Right lobe of liver (tissue), 6 donors: Measurements from ENCODE around the gene TRIM41. TPM values are rescaled to one million over a fixed set of nuclear protein-coding genes. Genes with fewer than 3 reads are reported as not detected.
A peak's percentile ranks its signal among the peaks of the same experiment; 100 is the strongest.
"Not testable (repeated sequence)": the region's sequence is repeated elsewhere in the genome, so short reads cannot be mapped to it uniquely, and the experiment has no call there.

ENCODE experiments used
- ATAC-seq, 4 donors: fragments of 200-7000 bp; cut with Tn5 transposase; one replicate each; pipeline ENCODE4 v1.9.1; 2020; ENCODE audit warnings: mild to moderate bottlenecking in 4 of 4, moderate library complexity in 4 of 4
- DNase-seq, 3 donors: peaks; one replicate each; pipeline ENCODE4 v3.0.0-alpha.2; 2020
- H3K27ac ChIP-seq, 3 donors: fragments of 200-600 bp; one replicate each; pipeline ENCODE4 v1.8.0; 2022
- H3K27me3 ChIP-seq, 2 donors: fragments of 200-600 bp; one replicate each; pipeline ENCODE4 v1.8.0; 2022
- H3K36me3 ChIP-seq, 4 donors: fragments of 200-600 bp; sonication (generic) in 1 of 4; one replicate each; pipeline versions ENCODE4 v1.5.1 to v1.8.0; 2017 to 2022; ENCODE audit warnings: control low read depth in 1 of 4
- H3K4me1 ChIP-seq, 4 donors: fragments of 200-600 bp; sonication (generic) in 1 of 4; one replicate each; pipeline versions ENCODE4 v1.5.1 to v1.8.0; 2017 to 2022; ENCODE audit warnings: control low read depth in 1 of 4
- H3K4me3 ChIP-seq, 3 donors: fragments of 200-600 bp; one replicate each; pipeline ENCODE4 v1.8.0; 2022
- H3K9me3 ChIP-seq, 4 donors: fragments of 200-600 bp; sonication (generic) in 1 of 4; one replicate each; pipeline versions ENCODE4 v1.5.1 to v1.8.0; 2017 to 2022; ENCODE audit warnings: control low read depth in 1 of 4
- CTCF ChIP-seq, 4 donors: fragments of 200-600 bp in 3 of 4; fragments of 450-650 bp in 1 of 4; IDR thresholded peaks; one replicate each; pipeline versions ENCODE4 v1.5.1 to v1.8.0; 2016 to 2022; ENCODE audit warnings: antibody characterized with exemption in 4 of 4, mild to moderate bottlenecking in 2 of 4
- POLR2A ChIP-seq: fragments of 450-650 bp; IDR thresholded peaks from one replicate; pipeline ENCODE4 v1.6.1; 2017; ENCODE audit warnings: antibody characterized with exemption, mild to moderate bottlenecking
- WGBS: methylation state at CpG from one replicate; pipeline ENCODE4 v1.1.6; 2018; ENCODE audit warnings: low coverage, low lambda C conversion rate; ENCODE audit not compliant: insufficient coverage; ENCODE audit errors: missing lambda C conversion rate; 5-methylcytosine and 5-hydroxymethylcytosine counted together
- intact Hi-C, 2 donors: fragments of 100-400 bp; cut with DNase I; formaldehyde crosslinking; loops; one replicate each; pipeline versions ENCODE4 v1.11.2 to v1.14.1; 2022
- total RNA-seq, 6 experiments: library from RNA; depleted of rRNA in 2 of 6; stranded (reverse); fragments of >200 nt in 2 of 6; fragmentation: NEBNext Ultra II Directional in 3 of 6; extraction: Animal tissue kit (Norgen Biotek cat#: 25700) in 3 of 6; gene quantifications; one replicate each; pipeline versions ENCODE4 v1.1.0 to v1.2.4, GENCODE V29; 2016 to 2023
- donor health status: DM: no; HTN: yes; CAD: no.
- donor health status: DM: no; HTN: no; CAD: no.
- donor health status: DM: no; HTN: no; CAD: no.
- donor health status: DM: no; HTN: yes; CAD: no.
- donor health status: DM: no; HTN: yes; CAD: no.

Gene TRIM41
- total RNA-seq, 6 experiments from 2014 or later: 7.3 to 20.6 (median 15.9) TPM

DNA sequence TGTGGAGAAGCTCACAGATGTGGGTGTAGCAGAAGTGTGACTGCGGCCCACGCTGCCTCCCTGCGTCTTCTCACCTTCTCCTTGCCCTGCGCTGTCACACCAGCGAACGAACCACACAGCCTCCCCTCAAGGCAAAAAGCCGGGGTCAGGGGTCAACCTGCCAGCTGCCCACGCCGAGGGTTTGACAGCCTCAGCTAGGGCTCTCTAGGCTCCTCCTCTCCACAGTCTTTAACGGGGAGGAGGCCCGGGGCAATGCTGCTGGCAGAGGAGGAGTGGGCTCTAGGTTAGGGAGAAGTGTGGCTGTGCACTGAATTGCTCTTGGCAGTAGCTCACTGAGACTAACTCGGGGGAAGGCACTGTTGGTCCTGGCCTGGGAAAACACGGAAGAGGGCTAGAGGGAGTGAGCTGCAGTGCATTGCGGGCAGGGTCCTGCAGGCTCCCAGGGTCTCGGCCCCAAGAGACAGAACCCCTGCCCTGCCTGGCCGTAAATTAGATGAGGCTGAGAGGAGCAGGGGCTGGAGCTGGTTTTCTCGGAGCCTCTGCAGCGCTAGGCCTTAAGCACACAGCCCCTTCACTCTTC is 42.1 kb downstream of the TRIM41 start:
- ATAC-seq: no peak
- Histone ChIP-seq H3K36me3 (no peaks in the 10 kb centered on the region), H3K27ac (no peak overlapping the region), H3K4me3 (no peak overlapping the region), H3K4me1 (no peaks in the 10 kb centered on the region), H3K9me3 (no peaks in the 10 kb centered on the region), H3K27me3 (no peaks in the 10 kb centered on the region)
- intact Hi-C loops: no loop called here
- no peak for DNase-seq
- 71% methylated on average over 6 of the region's 18 CpGs for WGBS
- TF ChIP-seq CTCF (IDR thresholded peaks at IDR 0.05): no peak
- no peak for TF ChIP-seq POLR2A

DNA sequence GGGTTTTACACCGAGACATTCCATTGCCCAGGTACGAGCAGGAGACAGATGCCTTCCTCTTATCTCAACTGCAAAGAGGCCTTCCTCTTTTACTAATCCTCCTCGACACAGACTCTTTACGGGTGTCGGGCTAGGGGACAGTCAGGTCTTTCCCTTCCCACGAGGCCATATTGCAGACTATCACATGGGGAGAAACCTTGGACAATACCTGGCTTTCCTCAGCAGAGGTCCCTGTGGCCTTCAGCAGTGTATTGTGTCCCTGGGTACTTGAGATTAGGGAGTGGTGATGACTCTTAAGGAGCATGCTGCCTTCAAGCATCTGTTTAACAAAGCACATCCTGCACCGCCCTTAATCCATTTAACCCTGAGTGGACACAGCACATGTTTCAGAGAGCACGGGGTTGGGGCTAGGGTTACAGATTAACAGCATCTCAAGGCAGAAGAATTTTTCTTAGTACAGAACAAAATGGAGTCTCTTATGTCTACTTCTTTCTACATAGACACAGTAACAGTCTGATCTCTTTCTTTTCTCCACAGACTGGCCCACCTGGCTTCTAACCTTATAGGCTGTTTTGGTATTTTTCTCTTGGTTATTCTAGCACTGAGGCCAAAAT is 44.3 kb downstream of the TRIM41 start:
- H3K36me3 ChIP-seq, H3K27me3 ChIP-seq, intact Hi-C loops, ATAC-seq, H3K4me3 ChIP-seq, DNase-seq, H3K4me1 ChIP-seq, H3K27ac ChIP-seq, H3K9me3 ChIP-seq: not testable (repeated sequence)
- 58% methylated on average over 8 of the region's 8 CpGs for whole genome bisulfite sequencing

DNA sequence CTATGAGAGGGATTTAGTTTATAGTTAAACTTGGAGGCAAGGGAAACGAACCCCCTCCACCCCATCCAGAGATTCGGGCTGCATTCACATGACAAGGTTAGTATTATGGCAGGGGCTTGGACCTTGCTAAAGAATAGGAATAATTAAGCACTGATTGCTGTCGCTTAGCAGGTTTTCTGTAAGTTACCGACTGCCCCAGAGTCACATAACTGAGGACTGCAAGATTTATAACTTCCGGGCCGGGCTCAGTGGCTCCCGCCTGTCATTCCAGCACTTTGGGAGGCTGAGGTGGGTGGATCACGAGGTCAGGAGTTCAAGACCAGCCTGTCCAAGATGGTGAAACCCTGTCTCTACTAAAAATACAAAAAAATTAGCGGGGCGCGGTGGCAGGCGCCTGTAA is 44.8 kb downstream of the TRIM41 start:
- H3K9me3 ChIP-seq, H3K36me3 ChIP-seq, DNase-seq, H3K27me3 ChIP-seq, ATAC-seq, H3K4me3 ChIP-seq, H3K27ac ChIP-seq, intact Hi-C loops, H3K4me1 ChIP-seq: not testable (repeated sequence)
- WGBS: 75% methylated on average over 8 of the region's 12 CpGs

- Histone ChIP-seq H3K27me3 (no peaks in the 10 kb centered on the region), H3K36me3 (no peaks in the 10 kb centered on the region), H3K27ac (no peak overlapping the region), H3K9me3 (no peaks in the 10 kb centered on the region), H3K4me1 (peaks cover 0 to 2% (median 0%) of the 10 kb centered on the region in 4 donors), H3K4me3 (no peak overlapping the region)
- WGBS: 70% methylated on average over 3 of the region's 3 CpGs
- no peak for DNase-seq
- intact Hi-C loops: no loop called here
- ATAC-seq: no peak
- TF ChIP-seq POLR2A (no peak), CTCF (IDR thresholded peaks at IDR 0.05) (no peak)
Measured at GRCh38 chr5:181271081-181271480, 48.0 kb downstream of the TRIM41 start.

DNA sequence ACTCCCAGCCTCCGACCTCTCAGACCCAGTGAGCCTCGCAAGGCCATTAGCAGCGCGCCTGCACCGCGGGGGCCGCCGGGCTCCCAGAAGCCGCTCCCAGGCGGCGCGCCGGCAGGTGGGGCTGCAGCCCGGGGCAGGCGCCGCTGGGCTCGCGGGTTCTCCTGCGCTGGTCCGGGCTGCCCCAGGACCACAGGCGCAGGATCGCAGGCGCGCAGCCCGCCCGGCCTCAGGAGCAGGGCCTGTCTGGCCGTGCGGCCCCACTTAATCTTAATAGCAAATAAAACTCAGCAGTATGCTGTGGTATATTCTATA is 50.3 kb downstream of the TRIM41 start:
- TF ChIP-seq CTCF (IDR thresholded peaks at IDR 0.05): peak; percentile 44 to 62 (median 54)
- H3K27ac ChIP-seq, H3K4me1 ChIP-seq, intact Hi-C loops, H3K27me3 ChIP-seq, H3K9me3 ChIP-seq, H3K36me3 ChIP-seq, H3K4me3 ChIP-seq: not testable (repeated sequence)
- no CpG with 5 or more reads among the region's 28 CpGs for WGBS
- peak; percentile 81 to 93 (median 88) for ATAC-seq
- peak in 2 of 3 donors; percentile 63 to 71 for DNase-seq
